Measurements from ENCODE around the gene CPLANE1.

DNA sequence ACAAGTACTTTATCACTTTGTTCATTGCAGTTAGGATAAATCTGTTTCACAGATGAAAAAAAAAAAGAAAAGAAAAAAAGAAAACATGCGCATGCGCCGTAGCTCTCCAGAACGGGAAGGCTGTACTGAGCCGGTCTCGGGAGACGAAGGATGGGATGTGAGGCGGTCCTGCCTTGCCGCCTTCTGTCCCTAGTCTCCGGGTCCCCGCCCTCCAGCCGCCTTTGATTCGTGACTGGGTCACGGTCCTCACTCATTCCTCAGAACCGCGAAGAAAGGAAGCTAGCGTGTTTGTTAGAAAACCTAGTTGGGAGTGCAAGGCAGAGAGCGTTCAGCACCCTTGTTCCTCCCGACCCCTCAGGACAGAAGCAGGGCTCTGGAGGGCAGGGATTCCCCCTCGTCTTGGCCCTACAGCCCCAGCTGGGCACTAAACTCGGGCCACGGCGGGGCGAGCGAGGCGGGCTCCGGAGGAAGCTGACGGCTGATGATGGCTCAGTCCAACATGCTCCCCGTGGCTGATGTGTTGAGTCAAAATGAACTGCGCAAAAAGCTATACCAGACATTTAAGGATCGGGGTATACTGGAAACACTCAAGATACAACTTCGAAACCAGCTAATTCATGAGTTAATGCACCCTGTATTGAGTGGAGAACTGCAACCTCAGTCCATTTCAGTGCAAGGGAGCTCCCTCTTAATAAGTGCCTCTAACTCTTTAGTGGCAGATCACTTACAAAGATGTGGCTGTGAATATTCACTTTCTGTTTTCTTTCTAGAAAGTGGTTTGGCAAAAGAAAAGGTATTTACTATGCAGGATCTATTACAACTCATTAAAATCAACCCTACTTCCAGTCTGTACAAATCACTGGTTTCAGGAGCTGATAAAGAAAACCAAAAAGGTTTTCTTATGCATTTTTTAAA, 40.0 kb downstream of the CPLANE1 start:
- TF ChIP-seq CTCF (IDR thresholded peaks at IDR 0.05; ENCODE audit: low read depth, low read length, poor library complexity, severe bottlenecking) (no peak), EZH2phosphoT487 (IDR thresholded peaks at IDR 0.05; ENCODE audit: borderline replicate concordance, low read length) (no peak)
